ENCODE measurements around the gene POLRMT.

GRCh38 chr19:677601-678436 is 44.5 kb upstream of the POLRMT start:
- TF ChIP-seq CTCF (conservative IDR thresholded peaks at IDR 0.05 in 1 of 2, IDR thresholded peaks at IDR 0.05 in 1 of 2; ENCODE audit: low read depth in 1 of 2, low read length in 2 of 2) (no peak), EZH2 (IDR thresholded peaks at IDR 0.05; ENCODE audit: low read length, missing control alignments) (no peak)
